PC-3 (cell line): ENCODE measurements around the gene KCNQ1. TPM values are rescaled to one million over a fixed set of nuclear protein-coding genes. Genes with fewer than 3 reads are reported as not detected.

Source experiments
- ATAC-seq: fragments of 200-7000 bp; cut with Tn5 transposase; 2 replicates; pipeline ENCODE4 v1.9.1; 2020; ENCODE audit warnings: mild to moderate bottlenecking, moderate library complexity
- BruUV-seq: library from RNA; stranded (reverse); fragments of 400-500 nt; replicated peaks from 2 replicates; lab custom pipeline; 2021; lab: Mats Ljungman, UMichigan
- CTCF ChIA-PET: fragments of 300-600 bp; sonication (Branson Sonifier 250); formaldehyde crosslinking; loops from one replicate; lab custom pipeline; 2022; ENCODE audit warnings: antibody characterized with exemption; lab: Charles Lee
- POLR2A ChIA-PET: fragments of 300-600 bp; sonication (Branson Sonifier 250); formaldehyde crosslinking; loops from one replicate; lab custom pipeline; 2022; ENCODE audit warnings: antibody characterized with exemption; ENCODE audit not compliant: unreplicated experiment; lab: Charles Lee
- DNase-seq: peaks from one replicate; pipeline ENCODE4 v3.0.0-alpha.2; 2015
- H2AFZ ChIP-seq: fragments of 300-600 bp; sonication (generic); 2 replicates; pipeline ENCODE4 v1.6.0; 2016; ENCODE audit warnings: antibody characterized with exemption, low read length
- H3F3A ChIP-seq: fragments of 300-600 bp; sonication (generic); one replicate; pipeline ENCODE4 v1.6.0; 2017; ENCODE audit warnings: antibody characterized with exemption, low read length, control low read depth, mild to moderate bottlenecking; ENCODE audit not compliant: unreplicated experiment
- H3K27ac ChIP-seq: fragments of 300-600 bp; sonication (generic); 2 replicates; pipeline ENCODE4 v1.5.1; 2016; ENCODE audit warnings: mild to moderate bottlenecking, low read length
- H3K27me3 ChIP-seq: fragments of 300-600 bp; sonication (generic); 2 replicates; pipeline ENCODE4 v1.6.1; 2016; ENCODE audit warnings: low read length, mixed read lengths
- H3K36me3 ChIP-seq: fragments of 300-600 bp; sonication (generic); 2 replicates; pipeline ENCODE4 v1.6.1; 2016; ENCODE audit warnings: low read depth, mixed run types, low read length, mixed read lengths
- H3K4me1 ChIP-seq: fragments of 300-600 bp; sonication (generic); 2 replicates; pipeline ENCODE4 v1.5.1; 2016; ENCODE audit warnings: low read length; ENCODE audit not compliant: insufficient read depth
- H3K4me2 ChIP-seq: fragments of 300-600 bp; sonication (generic); 2 replicates; pipeline ENCODE4 v1.6.0; 2016; ENCODE audit warnings: low read length
- H3K4me3 ChIP-seq: fragments of 300-600 bp; sonication (generic); 2 replicates; pipeline ENCODE4 v1.5.1; 2016; ENCODE audit warnings: mild to moderate bottlenecking, low read length, mixed read lengths
- H3K79me2 ChIP-seq: fragments of 300-600 bp; sonication (generic); 2 replicates; pipeline ENCODE4 v1.6.1; 2017; ENCODE audit warnings: low read length, mixed read lengths
- H3K9ac ChIP-seq: fragments of 300-600 bp; sonication (generic); 2 replicates; pipeline ENCODE4 v1.6.0; 2016; ENCODE audit warnings: mild to moderate bottlenecking, low read length
- H3K9me2 ChIP-seq: fragments of 300-600 bp; sonication (generic); replicated peaks from 2 replicates; pipeline ENCODE4 v1.6.1; 2016; ENCODE audit warnings: mixed run types, low read length, mixed read lengths
- H3K9me3 ChIP-seq: fragments of 300-600 bp; sonication (generic); 2 replicates; pipeline ENCODE4 v1.6.1; 2016; ENCODE audit warnings: low read length, mixed read lengths
- H4K20me1 ChIP-seq: fragments of 300-600 bp; sonication (generic); 2 replicates; pipeline ENCODE4 v1.6.1; 2016; ENCODE audit warnings: low read length, mixed read lengths
- EZH2 ChIP-seq: fragments of 300-600 bp; sonication (generic); IDR thresholded peaks from one replicate; pipeline ENCODE4 v1.6.1; 2017; ENCODE audit warnings: antibody characterized with exemption, mild to moderate bottlenecking, low read length; ENCODE audit not compliant: unreplicated experiment
- EZH2phosphoT487 ChIP-seq: fragments of 300-600 bp; sonication (generic); IDR thresholded peaks from 2 replicates; pipeline ENCODE4 v1.6.1; 2018; ENCODE audit warnings: mild to moderate bottlenecking, antibody characterized with exemption, low read length, borderline replicate concordance
- intact Hi-C: fragments of 100-400 bp; cut with micrococcal nuclease; formaldehyde crosslinking; loops from 2 replicates; pipeline ENCODE4 v1.9.0; 2023
- total RNA-seq: library from RNA; depleted of rRNA; stranded (reverse); fragments of >200 nt; gene quantifications from 2 replicates; pipeline ENCODE4 v1.2.3, GENCODE V29; 2014
- TF ChIP-seq, protein P1 (sequence below): fragments of 300-600 bp; sonication (generic); conservative IDR thresholded peaks from 2 replicates; pipeline ENCODE4 v1.5.1; 2017; ENCODE audit warnings: antibody characterized with exemption, low read depth, mild to moderate bottlenecking, low read length

KCNQ1 gene
- total RNA-seq, 1 experiment from 2014 or later = 0.40 TPM

DNA sequence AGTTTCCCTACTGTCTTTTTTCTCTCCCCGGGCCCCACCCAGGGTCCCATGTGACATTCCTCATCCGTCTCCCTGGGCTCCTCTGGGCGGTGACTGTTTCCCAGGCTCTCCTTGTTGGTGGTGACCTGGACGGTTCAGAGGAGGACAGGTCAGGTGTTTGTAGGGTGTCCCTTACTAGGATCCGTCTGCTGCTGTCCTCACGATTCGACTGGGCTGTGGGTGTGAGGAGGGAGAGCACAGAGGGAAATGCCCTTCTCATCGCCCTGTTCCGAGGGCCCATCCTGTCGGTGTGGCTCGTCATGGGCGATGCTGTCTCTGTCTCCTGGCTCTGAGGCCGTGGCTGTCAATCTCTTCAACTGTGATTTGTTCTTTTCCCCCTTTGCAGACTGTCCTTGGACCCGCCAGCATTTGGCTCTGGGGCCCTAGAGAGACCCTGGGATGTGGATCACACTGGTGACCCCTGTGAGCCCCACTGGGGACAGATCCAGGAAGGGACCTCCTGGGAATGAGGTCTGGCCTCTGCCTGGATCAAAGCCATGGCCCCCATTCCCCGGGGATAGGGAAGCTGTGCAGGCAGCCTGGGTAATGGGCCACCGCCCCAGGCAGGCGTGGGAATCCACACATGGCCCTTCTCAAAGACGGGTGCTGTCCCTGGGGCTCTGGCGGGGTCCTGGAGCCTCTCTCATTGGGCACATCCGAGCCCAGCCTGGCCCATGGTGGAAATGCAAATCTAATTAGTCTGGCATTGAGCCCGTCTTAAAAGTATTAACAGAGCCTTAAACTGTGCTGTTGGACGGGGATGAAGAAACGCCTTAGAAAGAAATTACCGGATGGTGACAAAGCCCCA is 301.8 kb downstream of the KCNQ1 start:
- ChIA-PET CTCF (no interaction called here), POLR2A (no interaction called here)
- BruUV-seq = no TSS peak
- Histone ChIP-seq H3K4me2 (no peak overlapping the region), H3K79me2 (no peaks in the 10 kb centered on the region), H3K9me3 (no peaks in the 10 kb centered on the region), H4K20me1 (no peaks in the 10 kb centered on the region), H2AFZ (no peak overlapping the region), H3K36me3 (no peaks in the 10 kb centered on the region), H3K27ac (no peak overlapping the region), H3K9ac (no peak overlapping the region), H3K4me1 (peaks cover 9% of the 10 kb centered on the region), H3F3A (no peaks in the 10 kb centered on the region), H3K27me3 (no peaks in the 10 kb centered on the region), H3K9me2 (no peaks in the 10 kb centered on the region), H3K4me3 (no peak overlapping the region)
- DNase-seq (no peak), ATAC-seq (no peak)
- TF ChIP-seq, protein P1, sequence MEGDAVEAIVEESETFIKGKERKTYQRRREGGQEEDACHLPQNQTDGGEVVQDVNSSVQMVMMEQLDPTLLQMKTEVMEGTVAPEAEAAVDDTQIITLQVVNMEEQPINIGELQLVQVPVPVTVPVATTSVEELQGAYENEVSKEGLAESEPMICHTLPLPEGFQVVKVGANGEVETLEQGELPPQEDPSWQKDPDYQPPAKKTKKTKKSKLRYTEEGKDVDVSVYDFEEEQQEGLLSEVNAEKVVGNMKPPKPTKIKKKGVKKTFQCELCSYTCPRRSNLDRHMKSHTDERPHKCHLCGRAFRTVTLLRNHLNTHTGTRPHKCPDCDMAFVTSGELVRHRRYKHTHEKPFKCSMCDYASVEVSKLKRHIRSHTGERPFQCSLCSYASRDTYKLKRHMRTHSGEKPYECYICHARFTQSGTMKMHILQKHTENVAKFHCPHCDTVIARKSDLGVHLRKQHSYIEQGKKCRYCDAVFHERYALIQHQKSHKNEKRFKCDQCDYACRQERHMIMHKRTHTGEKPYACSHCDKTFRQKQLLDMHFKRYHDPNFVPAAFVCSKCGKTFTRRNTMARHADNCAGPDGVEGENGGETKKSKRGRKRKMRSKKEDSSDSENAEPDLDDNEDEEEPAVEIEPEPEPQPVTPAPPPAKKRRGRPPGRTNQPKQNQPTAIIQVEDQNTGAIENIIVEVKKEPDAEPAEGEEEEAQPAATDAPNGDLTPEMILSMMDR = no peak
- TF ChIP-seq EZH2 = no peak
- no peak for TF ChIP-seq EZH2phosphoT487
- intact Hi-C loops = no loop called here

- intact Hi-C loops = no loop called here
- no peak overlapping the region for H2AFZ ChIP-seq
- no peaks in the 10 kb centered on the region for H3K36me3 ChIP-seq
- BruUV-seq = no TSS peak
- no peak overlapping the region for H3K4me3 ChIP-seq
- peaks cover 1% of the 10 kb centered on the region for H3K4me1 ChIP-seq
- TF ChIP-seq EZH2phosphoT487 (no peak), EZH2 (no peak)
- TF ChIP-seq, protein P1 = no peak
- ChIA-PET POLR2A (no interaction called here), CTCF (no interaction called here)
- no peaks in the 10 kb centered on the region for H3K27me3 ChIP-seq
- H4K20me1 ChIP-seq = no peaks in the 10 kb centered on the region
- DNase-seq (no peak), ATAC-seq (no peak)
- no peak overlapping the region for H3K27ac ChIP-seq
- no peaks in the 10 kb centered on the region for H3K9me2 ChIP-seq
- no peak overlapping the region for H3K4me2 ChIP-seq
- no peaks in the 10 kb centered on the region for H3K9me3 ChIP-seq
- no peaks in the 10 kb centered on the region for H3F3A ChIP-seq
- no peak overlapping the region for H3K9ac ChIP-seq
- H3K79me2 ChIP-seq = no peaks in the 10 kb centered on the region
These were observed 302.6 kb downstream of the KCNQ1 start for GRCh38 chr11:2747248-2748027.
